K562 (cell line): Measurements from ENCODE around the gene CPLANE2. TPM values are rescaled to one million over a fixed set of nuclear protein-coding genes. Genes with fewer than 3 reads are reported as not detected.

ENCODE experiments used
- C11orf30 ChIP-seq: fragments of 450-650 bp; IDR thresholded peaks from 2 replicates; pipeline ENCODE4 v1.6.1; 2016; ENCODE audit warnings: low read depth, mild to moderate bottlenecking
- CREB3L1 ChIP-seq: fragments of 450-650 bp; IDR thresholded peaks from 2 replicates; pipeline ENCODE4 v1.6.1; 2014; ENCODE audit warnings: low read depth, mild to moderate bottlenecking, moderate library complexity, borderline replicate concordance
- DPF2 ChIP-seq: fragments of 450-650 bp; IDR thresholded peaks from 2 replicates; pipeline ENCODE4 v1.6.1; 2016
- FOXM1 ChIP-seq, 2 experiments: fragments of 450-650 bp in 1 of 2; sonication (generic) in 1 of 2; formaldehyde crosslinking in 1 of 2; IDR thresholded peaks; 2 replicates each; pipeline versions ENCODE4 v1.6.1 to v1.9.0; 2017 to 2022; ENCODE audit warnings: low read depth in 2 of 2, mild to moderate bottlenecking in 2 of 2, missing genetic modification reagents in 1 of 2, moderate library complexity in 1 of 2
- GATA2 ChIP-seq: sonication (generic); formaldehyde crosslinking; IDR thresholded peaks from 2 replicates; pipeline ENCODE4 v1.4.0; 2020; ENCODE audit warnings: mild to moderate bottlenecking, missing genetic modification reagents
- KAT2B ChIP-seq: IDR thresholded peaks from one replicate; pipeline ENCODE4 v1.6.1; 2012; ENCODE audit warnings: low read depth, mild to moderate bottlenecking, control low read depth, inconsistent platforms, low read length, moderate library complexity
- MAZ ChIP-seq, 2 experiments: fragments of 450-650 bp in 1 of 2; sonication (generic) in 1 of 2; formaldehyde crosslinking; IDR thresholded peaks in 1 of 2; conservative IDR thresholded peaks in 1 of 2; 2 replicates each; pipeline versions ENCODE4 v1.4.0 to v1.5.0; 2020; ENCODE audit warnings: mild to moderate bottlenecking in 1 of 2, missing genetic modification reagents in 1 of 2
- MBD2 ChIP-seq: sonication (generic); IDR thresholded peaks from 2 replicates; pipeline ENCODE4 v1.6.1; 2016; ENCODE audit warnings: low read depth, borderline replicate concordance
- NCOA2 ChIP-seq, 2 experiments: fragments of 450-650 bp; IDR thresholded peaks; 2 replicates each; pipeline ENCODE4 v1.6.1; 2018; ENCODE audit warnings: mild to moderate bottlenecking in 2 of 2, moderate library complexity in 1 of 2; ENCODE audit not compliant: partially characterized antibody in 2 of 2
- PURB ChIP-seq: sonication (generic); formaldehyde crosslinking; IDR thresholded peaks from 2 replicates; pipeline ENCODE4 v1.9.0; 2021; ENCODE audit warnings: low read depth, mild to moderate bottlenecking, missing genetic modification reagents
- ZNF175 ChIP-seq: fragments of 200-800 bp; sonication (Bioruptor generic); IDR thresholded peaks from 2 replicates; pipeline ENCODE4 v1.6.1; 2016; ENCODE audit warnings: low read depth, mild to moderate bottlenecking, missing genetic modification characterization, missing compliant biosample characterization
- ZNF224 ChIP-seq: sonication (generic); formaldehyde crosslinking; IDR thresholded peaks from 2 replicates; pipeline ENCODE4 v1.8.0; 2022; ENCODE audit warnings: mild to moderate bottlenecking, missing genetic modification reagents
- ZNF668 ChIP-seq: fragments of 250-450 bp; sonication (Bioruptor Pico); IDR thresholded peaks from 2 replicates; pipeline ENCODE4 v1.8.0; 2022; ENCODE audit warnings: mild to moderate bottlenecking, inconsistent platforms
- polyA plus RNA-seq, 8 experiments: library from polyadenylated mRNA; depleted of rRNA in 4 of 8; stranded (reverse) in 5 of 8; unstranded in 3 of 8; fragments of >200 nt; fragmentation: Nextera tagmentation in 2 of 8; fragmentation: Illumina TruSeq in 1 of 8; extraction: Ambion mirVana in 2 of 8; extraction: Trizol in 1 of 8; gene quantifications; 2 replicates each; pipeline versions ENCODE4 v1.2.1 to v1.2.3, GENCODE V29; 2011 to 2014; ENCODE audit warnings: inconsistent platforms in 1 of 8, missing spikeins in 1 of 8
- total RNA-seq, 7 experiments: library from RNA; depleted of rRNA in 6 of 7; stranded (reverse); fragments of >200 nt in 6 of 7; fragmentation: Illumina TruSeq in 2 of 7; extraction: Trizol in 2 of 7; gene quantifications; 2 replicates each; pipeline versions ENCODE4 v1.2.1 to v1.2.3, GENCODE V29; 2011 to 2021; ENCODE audit warnings: low replicate concordance in 1 of 7
- TF ChIP-seq, protein P1 (sequence below): fragments of 450-650 bp; formaldehyde crosslinking; IDR thresholded peaks from 2 replicates; pipeline ENCODE4 v1.4.0; 2020; ENCODE audit warnings: mild to moderate bottlenecking, moderate library complexity
- TF ChIP-seq, protein P2 (sequence below), 2 experiments: fragments of 450-650 bp; formaldehyde crosslinking in 1 of 2; IDR thresholded peaks; 2 replicates each; pipeline versions ENCODE4 v1.4.0 to v1.6.1; 2014 to 2020; ENCODE audit warnings: mild to moderate bottlenecking in 2 of 2, borderline replicate concordance in 1 of 2, low read depth in 1 of 2

The CPLANE2 gene
- total and polyA plus RNA-seq, 9 of the 15 experiments (the other 6 are each of a cell fraction or from before 2014, with no cell fraction given): 0.17 to 20.9 (median 8.1) TPM

DNA sequence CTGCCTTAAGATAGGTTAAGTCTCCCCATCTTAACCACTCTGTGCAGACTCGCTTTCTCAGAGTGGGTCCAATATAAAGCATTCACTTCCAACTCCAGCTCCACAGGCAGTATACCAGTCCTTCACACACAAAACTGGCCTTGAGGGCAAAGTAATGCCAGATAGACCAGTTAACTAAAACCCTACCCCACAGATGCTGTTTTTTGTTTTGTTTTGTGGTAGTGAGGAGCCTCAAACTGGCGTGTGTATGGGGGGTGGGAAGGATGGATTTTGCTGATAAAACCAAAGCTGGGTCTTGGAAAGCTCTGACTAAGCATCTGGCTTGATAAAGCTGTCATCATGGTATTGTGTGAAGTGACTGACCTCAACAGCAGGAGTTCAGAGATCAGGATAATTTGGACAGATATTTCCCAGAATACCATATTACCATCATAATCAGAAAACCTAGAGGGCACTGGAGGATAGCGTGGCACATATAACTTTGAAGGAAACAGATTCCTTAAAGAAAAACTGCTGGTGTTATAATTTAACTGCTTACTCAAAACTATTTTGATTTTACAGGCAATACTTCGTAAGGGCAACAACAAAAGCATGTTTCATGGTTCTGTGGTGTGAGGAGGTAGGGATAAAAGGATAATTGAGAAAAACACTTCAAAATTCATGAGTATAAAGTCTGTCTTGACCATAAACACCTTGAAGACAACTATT lies 29.6 kb upstream of the CPLANE2 start (continued):
- TF ChIP-seq FOXM1 (IDR thresholded peaks at IDR 0.05; ENCODE audit: low read depth) (peak; percentile 84), FOXM1 (CRISPR knock-in tag; IDR thresholded peaks at IDR 0.05; ENCODE audit: low read depth) (no peak), MAZ (CRISPR knock-in tag; conservative IDR thresholded peaks at IDR 0.05 in 1 of 2, IDR thresholded peaks at IDR 0.05 in 1 of 2) (peak; percentile 2 to 65; a peak in 2 of 4 replicates), ZNF668 (CRISPR knock-in tag) (0 out of 2 replicates have a peak, but pooled peaks have one; percentile 24), KAT2B (no peak), MBD2 (peak; percentile 47; the same call in 1 of the 2 replicates), NCOA2 (IDR thresholded peaks at IDR 0.05; ENCODE audit: partially characterized antibody in 2 of 2) (peak; percentile 71 to 86), ZNF224 (CRISPR knock-in tag) (no peak), C11orf30 (peak; percentile 91), PURB (CRISPR knock-in tag) (no peak), CREB3L1 (no peak), GATA2 (CRISPR knock-in tag) (peak; percentile 94), DPF2 (peak; percentile 97), ZNF175 (CRISPR knock-in tag) (peak; percentile 91)
- TF ChIP-seq, protein P1, sequence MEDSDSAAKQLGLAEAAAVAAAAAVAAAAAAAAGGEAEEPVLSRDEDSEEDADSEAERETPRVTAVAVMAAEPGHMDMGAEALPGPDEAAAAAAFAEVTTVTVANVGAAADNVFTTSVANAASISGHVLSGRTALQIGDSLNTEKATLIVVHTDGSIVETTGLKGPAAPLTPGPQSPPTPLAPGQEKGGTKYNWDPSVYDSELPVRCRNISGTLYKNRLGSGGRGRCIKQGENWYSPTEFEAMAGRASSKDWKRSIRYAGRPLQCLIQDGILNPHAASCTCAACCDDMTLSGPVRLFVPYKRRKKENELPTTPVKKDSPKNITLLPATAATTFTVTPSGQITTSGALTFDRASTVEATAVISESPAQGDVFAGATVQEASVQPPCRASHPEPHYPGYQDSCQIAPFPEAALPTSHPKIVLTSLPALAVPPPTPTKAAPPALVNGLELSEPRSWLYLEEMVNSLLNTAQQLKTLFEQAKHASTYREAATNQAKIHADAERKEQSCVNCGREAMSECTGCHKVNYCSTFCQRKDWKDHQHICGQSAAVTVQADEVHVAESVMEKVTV: 0 out of 2 replicates have a peak, but pooled peaks have one; percentile 24
- TF ChIP-seq, protein P2, sequence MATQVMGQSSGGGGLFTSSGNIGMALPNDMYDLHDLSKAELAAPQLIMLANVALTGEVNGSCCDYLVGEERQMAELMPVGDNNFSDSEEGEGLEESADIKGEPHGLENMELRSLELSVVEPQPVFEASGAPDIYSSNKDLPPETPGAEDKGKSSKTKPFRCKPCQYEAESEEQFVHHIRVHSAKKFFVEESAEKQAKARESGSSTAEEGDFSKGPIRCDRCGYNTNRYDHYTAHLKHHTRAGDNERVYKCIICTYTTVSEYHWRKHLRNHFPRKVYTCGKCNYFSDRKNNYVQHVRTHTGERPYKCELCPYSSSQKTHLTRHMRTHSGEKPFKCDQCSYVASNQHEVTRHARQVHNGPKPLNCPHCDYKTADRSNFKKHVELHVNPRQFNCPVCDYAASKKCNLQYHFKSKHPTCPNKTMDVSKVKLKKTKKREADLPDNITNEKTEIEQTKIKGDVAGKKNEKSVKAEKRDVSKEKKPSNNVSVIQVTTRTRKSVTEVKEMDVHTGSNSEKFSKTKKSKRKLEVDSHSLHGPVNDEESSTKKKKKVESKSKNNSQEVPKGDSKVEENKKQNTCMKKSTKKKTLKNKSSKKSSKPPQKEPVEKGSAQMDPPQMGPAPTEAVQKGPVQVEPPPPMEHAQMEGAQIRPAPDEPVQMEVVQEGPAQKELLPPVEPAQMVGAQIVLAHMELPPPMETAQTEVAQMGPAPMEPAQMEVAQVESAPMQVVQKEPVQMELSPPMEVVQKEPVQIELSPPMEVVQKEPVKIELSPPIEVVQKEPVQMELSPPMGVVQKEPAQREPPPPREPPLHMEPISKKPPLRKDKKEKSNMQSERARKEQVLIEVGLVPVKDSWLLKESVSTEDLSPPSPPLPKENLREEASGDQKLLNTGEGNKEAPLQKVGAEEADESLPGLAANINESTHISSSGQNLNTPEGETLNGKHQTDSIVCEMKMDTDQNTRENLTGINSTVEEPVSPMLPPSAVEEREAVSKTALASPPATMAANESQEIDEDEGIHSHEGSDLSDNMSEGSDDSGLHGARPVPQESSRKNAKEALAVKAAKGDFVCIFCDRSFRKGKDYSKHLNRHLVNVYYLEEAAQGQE (IDR thresholded peaks at IDR 0.05; ENCODE audit: borderline replicate concordance): no peak; the same call in 1 of the 2 replicates
- TF ChIP-seq, protein P2 (CRISPR knock-in tag; IDR thresholded peaks at IDR 0.05; ENCODE audit: low read depth): no peak
